A549 (cell line): ENCODE results near the gene DAGLA. TPM values are rescaled to one million over a fixed set of nuclear protein-coding genes. Genes with fewer than 3 reads are reported as not detected.
A peak's percentile ranks its signal among the peaks of the same experiment; 100 is the strongest.

Experiments
- ATAC-seq, 2 experiments: fragments of 200-7000 bp in 1 of 2; fragments of >200 bp in 1 of 2; cut with Nextera tagmentation in 1 of 2; cut with Tn5 transposase in 1 of 2; 3 replicates each; pipeline versions ENCODE4 v1.8.0 to v1.9.1; 2018 to 2020; ENCODE audit warnings: mild to moderate bottlenecking in 1 of 2, moderate library complexity in 1 of 2
- CTCF ChIA-PET: fragments of 300-600 bp; sonication (Branson Sonifier 250); formaldehyde crosslinking; extraction: SDS; loops from one replicate; lab custom pipeline; 2021; ENCODE audit warnings: antibody characterized with exemption, inconsistent platforms; lab: Yijun Ruan, JAX
- POLR2A ChIA-PET: fragments of 350-600 bp; formaldehyde crosslinking; extraction: SDS; loops from one replicate; lab custom pipeline; 2021; ENCODE audit warnings: antibody characterized with exemption, inconsistent platforms; lab: Yijun Ruan, JAX
- DNase-seq, 2 experiments: peaks; one replicate each; pipeline versions ENCODE4 v3.0.0 to v3.0.0-alpha.2; 2011 to 2016; ENCODE audit warnings: low read depth in 1 of 2, low spot score in 1 of 2
- FAIRE-seq: peaks from 2 replicates; lab custom pipeline; 2011; peaks lifted over from hg19 to GRCh38; lab: Jason Lieb, UNC
- H3K27ac ChIP-seq, 2 experiments: fragments of >200 bp; sonication (Bioruptor Twin); formaldehyde crosslinking; 3 replicates each; pipeline ENCODE4 v1.5.1; 2016 to 2017
- H3K4me1 ChIP-seq: fragments of >200 bp; sonication (Bioruptor Twin); formaldehyde crosslinking; 3 replicates; pipeline ENCODE4 v1.6.1; 2016
- H3K4me2 ChIP-seq: fragments of >200 bp; sonication (Bioruptor Twin); formaldehyde crosslinking; 3 replicates; pipeline ENCODE4 v1.6.1; 2016
- H3K4me3 ChIP-seq: fragments of >200 bp; sonication (Bioruptor Twin); formaldehyde crosslinking; 3 replicates; pipeline ENCODE4 v1.5.1; 2016
- H3K9me3 ChIP-seq: fragments of >200 bp; sonication (Bioruptor Twin); formaldehyde crosslinking; 3 replicates; pipeline ENCODE4 v1.6.1; 2016
- ATOH8 ChIP-seq: fragments of 250-450 bp; sonication (Bioruptor Pico); IDR thresholded peaks from 2 replicates; pipeline ENCODE4 v1.5.0; 2020; ENCODE audit warnings: low read depth, mild to moderate bottlenecking, moderate library complexity
- BCL3 ChIP-seq: fragments of >200 bp; sonication (Bioruptor Twin); formaldehyde crosslinking; IDR thresholded peaks from 3 replicates; pipeline ENCODE4 v1.6.1; 2016
- ELK1 ChIP-seq: fragments of 150-350 bp; IDR thresholded peaks from 2 replicates; pipeline ENCODE4 v1.6.1; 2014; ENCODE audit warnings: low read depth, mild to moderate bottlenecking, low read length
- EP300 ChIP-seq, 2 experiments: fragments of >200 bp; sonication (Bioruptor Twin); formaldehyde crosslinking; IDR thresholded peaks; 2 replicates in 1 of 2; 3 replicates in 1 of 2; pipeline ENCODE4 v1.6.1; 2016 to 2017
- FOSL2 ChIP-seq, 2 experiments: fragments of 450-650 bp in 1 of 2; fragments of >200 bp in 1 of 2; sonication (Bioruptor Twin) in 1 of 2; formaldehyde crosslinking; IDR thresholded peaks; 2 replicates each; pipeline versions ENCODE4 v1.5.0 to v1.6.1; 2016 to 2020; ENCODE audit warnings: mild to moderate bottlenecking in 1 of 2, moderate library complexity in 1 of 2
- HES2 ChIP-seq: fragments of >200 bp; sonication (Bioruptor Twin); formaldehyde crosslinking; IDR thresholded peaks from 2 replicates; pipeline ENCODE4 v1.6.1; 2016
- HOXA7 ChIP-seq: fragments of 250-450 bp; sonication (Bioruptor Pico); IDR thresholded peaks from 2 replicates; pipeline ENCODE4 v1.5.0; 2020; ENCODE audit warnings: mild to moderate bottlenecking, moderate library complexity
- NFE2L2 ChIP-seq: fragments of 150-350 bp; conservative IDR thresholded peaks from 2 replicates; pipeline ENCODE4 v1.6.1; 2014; ENCODE audit warnings: low read length
- PHF8 ChIP-seq: fragments of 200-600 bp; sonication (generic); IDR thresholded peaks from 2 replicates; pipeline ENCODE4 v1.6.1; 2016; ENCODE audit warnings: low read depth, mild to moderate bottlenecking, antibody characterized with exemption, moderate library complexity, borderline replicate concordance
- RCOR1 ChIP-seq: fragments of 150-350 bp; IDR thresholded peaks from 2 replicates; pipeline ENCODE4 v1.6.1; 2014; ENCODE audit warnings: antibody characterized with exemption, low read length, low read depth
- RFX5 ChIP-seq: fragments of 450-650 bp; IDR thresholded peaks from 2 replicates; pipeline ENCODE4 v1.7.1; 2014; ENCODE audit warnings: antibody characterized with exemption, mild to moderate bottlenecking, moderate library complexity
- USF2 ChIP-seq: fragments of 450-650 bp; IDR thresholded peaks from 2 replicates; pipeline ENCODE4 v1.6.1; 2014; ENCODE audit warnings: antibody characterized with exemption
- WGBS: methylation state at CpG from one replicate; pipeline ENCODE4 v1.1.6; 2017; ENCODE audit errors: missing lambda C conversion rate; 5-methylcytosine and 5-hydroxymethylcytosine counted together
- polyA plus RNA-seq, 4 experiments: library from polyadenylated mRNA; depleted of rRNA in 3 of 4; stranded (reverse); fragments of >200 nt; fragmentation: RNase III in 1 of 4; extraction: RNeasy Plus Mini Kit Qiagen cat#74134 plus additional on column Dnase treatment in 1 of 4; gene quantifications; 2 replicates in 3 of 4; 3 replicates in 1 of 4; pipeline ENCODE4 v1.2.3, GENCODE V29; 2011 to 2017

Gene DAGLA
- polyA plus RNA-seq, 2 of the 4 experiments (the other 2 are of a cell fraction): 0.93 to 2.5 TPM

- Histone ChIP-seq H3K9me3 (no peaks in the 10 kb centered on the region), H3K4me2 (peak overlapping the region; percentile 100), H3K4me1 (peaks cover 56% of the 10 kb centered on the region), H3K27ac (peak overlapping the region; percentile 95 to 99), H3K4me3 (peak overlapping the region; percentile 92)
- ChIA-PET CTCF (interaction anchor here (0.7 to 4.7 kb wide), 15 partner anchors 10 to 355 kb away, joined by 3 to 20 read pairs (median 5); partner anchors contain the start of genes FEN1 and TMEM258), POLR2A (no interaction called here)
- TF ChIP-seq EP300 (IDR thresholded peaks at IDR 0.05): no peak
- TF ChIP-seq USF2: no peak
- no peak for TF ChIP-seq HOXA7
- no peak for TF ChIP-seq NFE2L2
- TF ChIP-seq FOSL2 (IDR thresholded peaks at IDR 0.05): no peak
- no peak for TF ChIP-seq FOSL2 (CRISPR knock-in tag; IDR thresholded peaks at IDR 0.05)
- TF ChIP-seq RFX5: no peak
- TF ChIP-seq HES2: no peak
- TF ChIP-seq RCOR1: no peak
- FAIRE-seq (no peak), DNase-seq (no peak), ATAC-seq (no peak)
- 9% methylated on average over 16 of the region's 17 CpGs for WGBS
Observed at GRCh38 chr11:61752925-61753521, 72.8 kb downstream of the DAGLA start.

GRCh38 chr11:61753672-61754071 lies 73.5 kb downstream of the DAGLA start:
- POLR2A ChIA-PET: no interaction called here
- Histone ChIP-seq H3K4me3 (peak overlapping the region; percentile 92), H3K4me1 (peaks cover 60% of the 10 kb centered on the region), H3K9me3 (no peaks in the 10 kb centered on the region), H3K27ac (peak overlapping the region; percentile 95 to 99), H3K4me2 (peak overlapping the region; percentile 100)
- CTCF ChIA-PET: interaction anchor here (0.7 to 4.7 kb wide), 12 partner anchors 10 to 354 kb away, joined by 3 to 20 read pairs (median 5); partner anchors contain the start of genes FEN1 and TMEM258
- ATAC-seq (no peak), DNase-seq (no peak), FAIRE-seq (no peak)
- WGBS: 63% methylated on average over 5 of the region's 5 CpGs
- TF ChIP-seq ELK1 (no peak), PHF8 (no peak)

GRCh38 chr11:61754534-61755482 lies 74.6 kb downstream of the DAGLA start:
- peak overlapping the region; percentile 100 for H3K4me2 ChIP-seq
- 87% methylated on average over 19 of the region's 31 CpGs for WGBS
- H3K27ac ChIP-seq: peak overlapping the region; percentile 95 to 99
- DNase-seq (no peak), FAIRE-seq (no peak), ATAC-seq (no peak)
- H3K4me3 ChIP-seq: peak overlapping the region; percentile 19; the same call in 1 of the 3 replicates
- peaks cover 70% of the 10 kb centered on the region for H3K4me1 ChIP-seq
- no peaks in the 10 kb centered on the region for H3K9me3 ChIP-seq
- TF ChIP-seq ATOH8 (no peak), FOSL2 (IDR thresholded peaks at IDR 0.05) (no peak), FOSL2 (CRISPR knock-in tag; IDR thresholded peaks at IDR 0.05) (no peak), BCL3 (no peak)
- TF ChIP-seq, all 56 proteins: peak for 0
- ChIA-PET CTCF (interaction anchor here (0.8 to 5.6 kb wide), 10 partner anchors 8 to 353 kb away, joined by 3 to 61 read pairs (median 10); no protein-coding TSS in a partner anchor), POLR2A (interaction anchor here (1.0 kb wide), 1 partner anchor 36 kb away, joined by 3 read pairs; no protein-coding TSS in a partner anchor)
